ENCODE results near the gene URB1.

The URB1 gene

GRCh38 chr21:32350211-32350980, 42.4 kb downstream of the URB1 start:
- no peak overlapping the region for H3K4me3 Mint-ChIP-seq
- H3K27me3 Mint-ChIP-seq = no peaks in the 10 kb centered on the region
- H3K27ac Mint-ChIP-seq = no peak overlapping the region
- peaks cover 60% of the 10 kb centered on the region for H3K36me3 Mint-ChIP-seq
- DNase-seq (ENCODE audit: low spot score in 2 of 2) (no peak), ATAC-seq (ENCODE audit: low read depth) (no peak)
- no peaks in the 10 kb centered on the region for H3K4me1 Mint-ChIP-seq
- H3K9me3 Mint-ChIP-seq = no peaks in the 10 kb centered on the region

GRCh38 chr21:32349333-32349944, 43.4 kb downstream of the URB1 start:
- no peak for ATAC-seq (ENCODE audit: low read depth)
- no peak overlapping the region for H3K27ac Mint-ChIP-seq
- H3K36me3 Mint-ChIP-seq = peaks cover 65% of the 10 kb centered on the region

GRCh38 chr21:32348604-32349332, 44.0 kb downstream of the URB1 start:
- H3K36me3 Mint-ChIP-seq = peaks cover 63% of the 10 kb centered on the region
- no peak overlapping the region for H3K4me3 Mint-ChIP-seq
- H3K9me3 Mint-ChIP-seq = peaks cover 7% of the 10 kb centered on the region
- no peaks in the 10 kb centered on the region for H3K27me3 Mint-ChIP-seq
- no peak overlapping the region for H3K27ac Mint-ChIP-seq
- ATAC-seq (ENCODE audit: low read depth) (no peak), DNase-seq (ENCODE audit: low spot score in 2 of 2) (no peak)
- no peaks in the 10 kb centered on the region for H3K4me1 Mint-ChIP-seq

More at GRCh38 chr21:32349333-32349944, 43.4 kb downstream of the URB1 start:
- DNase-seq (ENCODE audit: low spot score in 2 of 2) = no peak
- Mint-ChIP-seq H3K9me3 (peaks cover 6% of the 10 kb centered on the region), H3K4me1 (no peaks in the 10 kb centered on the region), H3K4me3 (no peak overlapping the region), H3K27me3 (no peaks in the 10 kb centered on the region)

- no peaks in the 10 kb centered on the region for H3K27me3 Mint-ChIP-seq
- H3K9me3 Mint-ChIP-seq = peaks cover 7% of the 10 kb centered on the region
- DNase-seq (ENCODE audit: low spot score in 2 of 2) = no peak
- H3K4me1 Mint-ChIP-seq = no peaks in the 10 kb centered on the region
- ATAC-seq (ENCODE audit: low read depth) = no peak
- peaks cover 64% of the 10 kb centered on the region for H3K36me3 Mint-ChIP-seq
- H3K27ac Mint-ChIP-seq = no peak overlapping the region
- no peak overlapping the region for H3K4me3 Mint-ChIP-seq
These were observed 44.8 kb downstream of the URB1 start for GRCh38 chr21:32347977-32348376.

GRCh38 chr21:32347351-32347750, 45.5 kb downstream of the URB1 start:
- H3K27me3 Mint-ChIP-seq = no peaks in the 10 kb centered on the region
- no peak overlapping the region for H3K27ac Mint-ChIP-seq
- no peak overlapping the region for H3K4me3 Mint-ChIP-seq
- DNase-seq (ENCODE audit: low spot score in 2 of 2) (no peak), ATAC-seq (ENCODE audit: low read depth) (no peak)
- peaks cover 7% of the 10 kb centered on the region for H3K9me3 Mint-ChIP-seq
- H3K36me3 Mint-ChIP-seq = peaks cover 67% of the 10 kb centered on the region
- H3K4me1 Mint-ChIP-seq = no peaks in the 10 kb centered on the region

GRCh38 chr21:32346951-32347350, 45.9 kb downstream of the URB1 start:
- peaks cover 63% of the 10 kb centered on the region for H3K36me3 Mint-ChIP-seq
- H3K27ac Mint-ChIP-seq = no peak overlapping the region
- no peak overlapping the region for H3K4me3 Mint-ChIP-seq
- ATAC-seq (ENCODE audit: low read depth) (no peak), DNase-seq (ENCODE audit: low spot score in 2 of 2) (no peak)
- H3K4me1 Mint-ChIP-seq = no peaks in the 10 kb centered on the region
- H3K9me3 Mint-ChIP-seq = peaks cover 7% of the 10 kb centered on the region
- H3K27me3 Mint-ChIP-seq = no peaks in the 10 kb centered on the region

- no peaks in the 10 kb centered on the region for H3K4me1 Mint-ChIP-seq
- DNase-seq (ENCODE audit: low spot score in 2 of 2) (no peak), ATAC-seq (ENCODE audit: low read depth) (no peak)
- peaks cover 63% of the 10 kb centered on the region for H3K36me3 Mint-ChIP-seq
- no peak overlapping the region for H3K4me3 Mint-ChIP-seq
- H3K27ac Mint-ChIP-seq = peak overlapping the region; percentile 76
- H3K27me3 Mint-ChIP-seq = no peaks in the 10 kb centered on the region
- peaks cover 7% of the 10 kb centered on the region for H3K9me3 Mint-ChIP-seq
These were observed 51.7 kb downstream of the URB1 start for GRCh38 chr21:32340863-32341848.

GRCh38 chr21:32338209-32338921, 54.4 kb downstream of the URB1 start:
- DNase-seq (ENCODE audit: low spot score in 2 of 2) (no peak), ATAC-seq (ENCODE audit: low read depth) (no peak)
- Mint-ChIP-seq H3K36me3 (peaks cover 67% of the 10 kb centered on the region), H3K27me3 (no peaks in the 10 kb centered on the region), H3K9me3 (no peaks in the 10 kb centered on the region), H3K27ac (no peak overlapping the region), H3K4me3 (no peak overlapping the region), H3K4me1 (no peaks in the 10 kb centered on the region)

- Mint-ChIP-seq H3K27me3 (no peaks in the 10 kb centered on the region), H3K4me3 (no peak overlapping the region), H3K9me3 (peaks cover 1% of the 10 kb centered on the region), H3K27ac (peak overlapping the region; percentile 18), H3K36me3 (peaks cover 71% of the 10 kb centered on the region), H3K4me1 (no peaks in the 10 kb centered on the region)
- DNase-seq (ENCODE audit: low spot score in 2 of 2) (no peak), ATAC-seq (ENCODE audit: low read depth) (no peak)
These were observed 55.6 kb downstream of the URB1 start for GRCh38 chr21:32337206-32337605.

- Mint-ChIP-seq H3K9me3 (peaks cover 1% of the 10 kb centered on the region), H3K4me3 (no peak overlapping the region), H3K4me1 (no peaks in the 10 kb centered on the region), H3K27ac (peak overlapping the region; percentile 18), H3K27me3 (no peaks in the 10 kb centered on the region), H3K36me3 (peaks cover 70% of the 10 kb centered on the region)
- DNase-seq (ENCODE audit: low spot score in 2 of 2) (no peak), ATAC-seq (ENCODE audit: low read depth) (no peak)
These were observed 56.1 kb downstream of the URB1 start for GRCh38 chr21:32336711-32337110.

- Mint-ChIP-seq H3K27me3 (no peaks in the 10 kb centered on the region), H3K27ac (no peak overlapping the region), H3K9me3 (peaks cover 1% of the 10 kb centered on the region), H3K36me3 (peaks cover 72% of the 10 kb centered on the region), H3K4me1 (no peaks in the 10 kb centered on the region), H3K4me3 (no peak overlapping the region)
- DNase-seq (ENCODE audit: low spot score in 2 of 2) = no peak
- no peak for ATAC-seq (ENCODE audit: low read depth)
These were observed 56.9 kb downstream of the URB1 start for GRCh38 chr21:32335601-32336575.

GRCh38 chr21:32334980-32335531, 57.8 kb downstream of the URB1 start:
- Mint-ChIP-seq H3K36me3 (peaks cover 71% of the 10 kb centered on the region), H3K27me3 (no peaks in the 10 kb centered on the region), H3K9me3 (peaks cover 1% of the 10 kb centered on the region), H3K27ac (no peak overlapping the region), H3K4me1 (no peaks in the 10 kb centered on the region), H3K4me3 (no peak overlapping the region)
- ATAC-seq (ENCODE audit: low read depth) = no peak
- no peak for DNase-seq (ENCODE audit: low spot score in 2 of 2)
